HepG2 (cell line): ENCODE results near the gene TEAD1. TPM values are rescaled to one million over a fixed set of nuclear protein-coding genes. Genes with fewer than 3 reads are reported as not detected.

Experiments used
- ATAC-seq: fragments of 200-7000 bp; cut with Tn5 transposase; 3 replicates; pipeline ENCODE4 v1.9.1; 2020; ENCODE audit warnings: mild to moderate bottlenecking, moderate library complexity
- BruUV-seq: library from RNA; stranded (reverse); fragments of 400-500 nt; replicated peaks from 2 replicates; lab custom pipeline; 2021; lab: Mats Ljungman, UMichigan
- CTCF ChIA-PET: fragments of 300-600 bp; formaldehyde crosslinking; extraction: SDS; loops from one replicate; lab custom pipeline; 2021; ENCODE audit warnings: low total read pairs, inconsistent platforms, low intra/inter-chr PET ratio; lab: Yijun Ruan, JAX
- POLR2A ChIA-PET: fragments of 350-600 bp; sonication (Branson Sonifier 250); formaldehyde crosslinking; loops from one replicate; lab custom pipeline; 2020; ENCODE audit warnings: antibody characterized with exemption, inconsistent platforms; lab: Yijun Ruan, JAX
- DNase-seq: peaks from one replicate; pipeline ENCODE4 v3.0.0-alpha.2; 2015; ENCODE audit warnings: low spot score
- FAIRE-seq: peaks from 3 replicates; lab custom pipeline; 2011; peaks lifted over from hg19 to GRCh38; lab: Jason Lieb, UNC
- H2AFZ ChIP-seq: one replicate; pipeline ENCODE4 v1.6.1; 2011; ENCODE audit warnings: low read length, inconsistent platforms
- H3K27ac ChIP-seq: fragments of 300-600 bp; 3 replicates; pipeline ENCODE4 v1.8.0; 2011; ENCODE audit warnings: mixed run types, mild to moderate bottlenecking, mixed read lengths, low read length, inconsistent platforms; ENCODE audit not compliant: insufficient read depth; ENCODE audit errors: extremely low read length
- H3K27me3 ChIP-seq, 2 experiments: fragments of 200-600 bp in 1 of 2; 2 replicates in 1 of 2; 3 replicates in 1 of 2; pipeline versions ENCODE4 v1.6.0 to v1.8.0; 2011; ENCODE audit warnings: low read length in 2 of 2, mild to moderate bottlenecking in 2 of 2, moderate library complexity in 2 of 2, inconsistent platforms in 1 of 2; ENCODE audit not compliant: insufficient read depth in 2 of 2, control insufficient read depth in 1 of 2
- H3K36me3 ChIP-seq, 2 experiments: fragments of 200-600 bp in 1 of 2; replicated peaks in 1 of 2; 2 replicates in 1 of 2; 3 replicates in 1 of 2; pipeline versions ENCODE4 v1.5.1 to v1.8.0; 2011; ENCODE audit warnings: low read length in 2 of 2, inconsistent platforms in 1 of 2; ENCODE audit not compliant: insufficient read depth in 2 of 2, control insufficient read depth in 1 of 2
- H3K4me1 ChIP-seq: 2 replicates; pipeline ENCODE4 v1.5.1; 2012; ENCODE audit warnings: low read length, inconsistent platforms; ENCODE audit not compliant: insufficient read depth
- H3K4me2 ChIP-seq: 2 replicates; pipeline ENCODE4 v1.6.0; 2011; ENCODE audit warnings: low read depth, low read length, inconsistent platforms
- H3K4me3 ChIP-seq, 3 experiments: fragments of 200-600 bp in 1 of 3; sonication (generic), shearing (Covaris generic) in 1 of 3; replicated peaks in 1 of 3; 2 replicates each; pipeline ENCODE4 v1.5.1; 2011 to 2016; ENCODE audit warnings: low read length in 3 of 3, inconsistent platforms in 2 of 3, low read depth in 2 of 3, mild to moderate bottlenecking in 2 of 3, control low read depth in 1 of 3, mixed read lengths in 1 of 3; ENCODE audit not compliant: insufficient read depth in 1 of 3
- H3K79me2 ChIP-seq: one replicate; pipeline ENCODE4 v1.6.1; 2011; ENCODE audit warnings: low read length, inconsistent platforms; ENCODE audit not compliant: insufficient read depth
- H3K9ac ChIP-seq: 2 replicates; pipeline ENCODE4 v1.6.0; 2011; ENCODE audit warnings: mild to moderate bottlenecking, low read depth, low read length, inconsistent platforms; ENCODE audit not compliant: insufficient read depth
- H3K9me3 ChIP-seq: 2 replicates; pipeline ENCODE4 v1.5.1; 2012; ENCODE audit warnings: mild to moderate bottlenecking, low read length
- H4K20me1 ChIP-seq: 2 replicates; pipeline ENCODE4 v1.6.0; 2011; ENCODE audit warnings: inconsistent platforms, mild to moderate bottlenecking, low read length, moderate library complexity; ENCODE audit not compliant: insufficient read depth
- ELK4 ChIP-seq: sonication (generic); formaldehyde crosslinking; IDR thresholded peaks from 2 replicates; pipeline ENCODE4 v1.9.0; 2021; ENCODE audit warnings: missing genetic modification reagents, borderline replicate concordance
- GATAD1 ChIP-seq: IDR thresholded peaks from 2 replicates; pipeline ENCODE4 v1.6.1; 2016; ENCODE audit warnings: missing genetic modification reagents, missing compliant biosample characterization
- GPN1 ChIP-seq: sonication (generic); formaldehyde crosslinking; IDR thresholded peaks from 2 replicates; pipeline ENCODE4 v1.5.1; 2020; ENCODE audit warnings: missing genetic modification reagents, borderline replicate concordance
- HNF1B ChIP-seq: sonication (generic); formaldehyde crosslinking; IDR thresholded peaks from 2 replicates; pipeline ENCODE4 v1.5.1; 2020; ENCODE audit warnings: mild to moderate bottlenecking, moderate library complexity, missing genetic modification reagents
- MTF2 ChIP-seq: sonication (generic); formaldehyde crosslinking; IDR thresholded peaks from 2 replicates; pipeline ENCODE4 v1.5.0; 2020; ENCODE audit warnings: missing genetic modification reagents, borderline replicate concordance
- MXD3 ChIP-seq: IDR thresholded peaks from 2 replicates; pipeline ENCODE4 v1.6.1; 2016; ENCODE audit warnings: mild to moderate bottlenecking, missing biosample characterization, missing genetic modification reagents
- NBN ChIP-seq: fragments of 450-650 bp; conservative IDR thresholded peaks from 2 replicates; pipeline ENCODE4 v1.6.1; 2017
- NRL ChIP-seq: sonication (generic); formaldehyde crosslinking; IDR thresholded peaks from 2 replicates; pipeline ENCODE4 v1.5.0; 2020; ENCODE audit warnings: missing genetic modification reagents, mild to moderate bottlenecking, moderate library complexity, borderline replicate concordance
- PHF20 ChIP-seq: sonication (generic); formaldehyde crosslinking; IDR thresholded peaks from 2 replicates; pipeline ENCODE4 v1.5.0; 2020; ENCODE audit warnings: mild to moderate bottlenecking, missing genetic modification reagents
- RCOR2 ChIP-seq: IDR thresholded peaks from 2 replicates; pipeline ENCODE4 v1.6.1; 2016; ENCODE audit warnings: missing biosample characterization, missing genetic modification reagents
- SALL2 ChIP-seq: sonication (generic); formaldehyde crosslinking; IDR thresholded peaks from 2 replicates; pipeline ENCODE4 v1.8.1; 2023; ENCODE audit warnings: mild to moderate bottlenecking, missing genetic modification reagents, inconsistent platforms
- SIX1 ChIP-seq: sonication (generic); formaldehyde crosslinking; IDR thresholded peaks from 2 replicates; pipeline ENCODE4 v1.4.0; 2020; ENCODE audit warnings: missing genetic modification reagents, borderline replicate concordance
- SIX4 ChIP-seq: sonication (generic); formaldehyde crosslinking; IDR thresholded peaks from 2 replicates; pipeline ENCODE4 v1.4.0; 2020; ENCODE audit warnings: missing genetic modification reagents
- SMYD3 ChIP-seq: sonication (generic); formaldehyde crosslinking; IDR thresholded peaks from 2 replicates; pipeline ENCODE4 v1.8.1; 2023; ENCODE audit warnings: mild to moderate bottlenecking, missing genetic modification reagents
- ZNF180 ChIP-seq: sonication (generic); formaldehyde crosslinking; IDR thresholded peaks from 2 replicates; pipeline ENCODE4 v1.4.0; 2020; ENCODE audit warnings: low read depth, missing genetic modification reagents, borderline replicate concordance
- ZNF235 ChIP-seq: sonication (generic); formaldehyde crosslinking; IDR thresholded peaks from 2 replicates; pipeline ENCODE4 v1.8.1; 2023; ENCODE audit warnings: mild to moderate bottlenecking, missing genetic modification reagents, borderline replicate concordance
- ZNF383 ChIP-seq: sonication (generic); formaldehyde crosslinking; IDR thresholded peaks from 2 replicates; pipeline ENCODE4 v1.4.0; 2020; ENCODE audit warnings: missing genetic modification reagents, mild to moderate bottlenecking, borderline replicate concordance
- ZNF431 ChIP-seq: sonication (generic); formaldehyde crosslinking; IDR thresholded peaks from 2 replicates; pipeline ENCODE4 v1.9.0; 2022; ENCODE audit warnings: missing genetic modification reagents, low read depth, mild to moderate bottlenecking, borderline replicate concordance
- ZNF614 ChIP-seq: IDR thresholded peaks from 2 replicates; pipeline ENCODE4 v1.6.1; 2018; ENCODE audit warnings: missing biosample characterization, missing genetic modification reagents, inconsistent platforms, borderline replicate concordance
- ZNF615 ChIP-seq: sonication (generic); formaldehyde crosslinking; IDR thresholded peaks from 2 replicates; pipeline ENCODE4 v1.5.0; 2020; ENCODE audit warnings: mild to moderate bottlenecking, missing genetic modification reagents, borderline replicate concordance
- ZNF878 ChIP-seq: sonication (generic); formaldehyde crosslinking; IDR thresholded peaks from 2 replicates; pipeline ENCODE4 v1.8.1; 2023; ENCODE audit warnings: mild to moderate bottlenecking, missing genetic modification reagents, moderate library complexity
- WGBS: methylation state at CpG from one replicate; pipeline ENCODE4 v1.1.6; 2017; ENCODE audit warnings: low lambda C conversion rate; 5-methylcytosine and 5-hydroxymethylcytosine counted together
- in situ Hi-C: cut with HindIII; loops from 2 replicates; pipeline ENCODE4 v1.10.0; 2017; ENCODE audit warnings: low pct_unique_long_range_greater_than_20kb; ENCODE audit not compliant: extremely low pct_ligation_motif_present
- intact Hi-C: fragments of 100-400 bp; cut with micrococcal nuclease; formaldehyde crosslinking; loops from one replicate; pipeline ENCODE4 v1.10.0; 2022; ENCODE audit not compliant: unreplicated experiment
- polyA plus RNA-seq, 8 experiments: library from polyadenylated mRNA; depleted of rRNA in 3 of 8; stranded (reverse) in 7 of 8; unstranded in 1 of 8; fragments of >200 nt; fragmentation: Illumina TruSeq in 4 of 8; extraction: Trizol in 4 of 8; gene quantifications; 2 replicates each; pipeline versions ENCODE4 v1.2.1 to v1.2.3, GENCODE V29; 2011 to 2016; ENCODE audit warnings: low read depth in 4 of 8, missing spikeins in 1 of 8, mixed read lengths in 1 of 8; ENCODE audit not compliant: insufficient read depth in 1 of 8
- total RNA-seq, 5 experiments: library from RNA; depleted of rRNA; stranded (reverse); fragments of >200 nt; fragmentation: Illumina TruSeq; extraction: Trizol; gene quantifications; 2 replicates each; pipeline ENCODE4 v1.2.3, GENCODE V29; 2016; ENCODE audit warnings: low read depth in 1 of 5

Gene TEAD1
- total and polyA plus RNA-seq, 2 of the 13 experiments (the other 11 are each of a cell fraction or from before 2014, with no cell fraction given) = 20.1 to 30.5 TPM

GRCh38 chr11:12746593-12747097, 72.4 kb downstream of the TEAD1 start (continued):
- TF ChIP-seq HNF1B (CRISPR knock-in tag) (no peak), ZNF235 (CRISPR knock-in tag) (no peak), PHF20 (no peak), SIX1 (CRISPR knock-in tag) (peak; percentile 67; the same call in 1 of the 2 replicates), ELK4 (CRISPR knock-in tag) (no peak), NBN (no peak), ZNF383 (no peak), GPN1 (no peak), SIX4 (CRISPR knock-in tag) (peak; percentile 95)

GRCh38 chr11:12748561-12748960, 74.3 kb downstream of the TEAD1 start:
- no peak overlapping the region for H3K9ac ChIP-seq
- intact Hi-C loops (no loop called here), in situ Hi-C loops (no loop called here)
- H3K27me3 ChIP-seq = no peaks in the 10 kb centered on the region
- H3K27ac ChIP-seq = no peak overlapping the region
- CTCF ChIA-PET = no interaction called here
- H3K36me3 ChIP-seq = no peaks in the 10 kb centered on the region
- peaks cover 32% of the 10 kb centered on the region for H3K79me2 ChIP-seq
- POLR2A ChIA-PET = no interaction called here
- no peaks in the 10 kb centered on the region for H3K9me3 ChIP-seq
- TF ChIP-seq NRL (CRISPR knock-in tag) = no peak
- TF ChIP-seq ZNF614 = no peak
- no peak for TF ChIP-seq ZNF615
- no peak for TF ChIP-seq MTF2 (CRISPR knock-in tag)
- no peak for TF ChIP-seq MXD3
- no peak for TF ChIP-seq ZNF878 (CRISPR knock-in tag)
- TF ChIP-seq SMYD3 (CRISPR knock-in tag) = no peak
- TF ChIP-seq RCOR2 (CRISPR knock-in tag) = no peak
- TF ChIP-seq GATAD1 (CRISPR knock-in tag) = no peak
- TF ChIP-seq ZNF431 (CRISPR knock-in tag) = no peak
- no peak for TF ChIP-seq SALL2 (CRISPR knock-in tag)
- no peak for TF ChIP-seq ZNF180 (CRISPR knock-in tag)
- H3K4me2 ChIP-seq = no peak overlapping the region
- BruUV-seq = no TSS peak
- no peak for ATAC-seq
- H3K4me1 ChIP-seq = peaks cover 35% of the 10 kb centered on the region
- over 99% methylated on average over 7 of the region's 7 CpGs for WGBS
- no peak overlapping the region for H3K4me3 ChIP-seq
- H2AFZ ChIP-seq = no peak overlapping the region
- H4K20me1 ChIP-seq = peaks cover 17% of the 10 kb centered on the region
- FAIRE-seq = no peak
- no peak for DNase-seq
